H9 (cell line): ENCODE measurements around the gene RBSN. TPM values are rescaled to one million over a fixed set of nuclear protein-coding genes. Genes with fewer than 3 reads are reported as not detected.
"Not testable (repeated sequence)": the region's sequence is repeated elsewhere in the genome, so short reads cannot be mapped to it uniquely, and the experiment has no call there.

Source experiments
- DNase-seq: peaks from one replicate; pipeline ENCODE4 v3.0.0-alpha.2; 2017
- H2AFZ ChIP-seq: one replicate; pipeline ENCODE4 v1.6.1; 2013; ENCODE audit warnings: mild to moderate bottlenecking, low read length, control low read depth, moderate library complexity
- H2AK5ac ChIP-seq: 2 replicates; pipeline ENCODE4 v1.6.1; 2013; ENCODE audit warnings: low read length, control low read depth, mixed read lengths; ENCODE audit not compliant: insufficient read length
- H2BK120ac ChIP-seq: one replicate; pipeline ENCODE4 v1.6.1; 2013; ENCODE audit warnings: low read depth, mild to moderate bottlenecking, low read length, control low read depth, inconsistent platforms; ENCODE audit not compliant: poor library complexity, severe bottlenecking
- H2BK12ac ChIP-seq: 2 replicates; pipeline ENCODE4 v1.6.1; 2013; ENCODE audit warnings: low read length, control low read depth, mixed read lengths, low read depth; ENCODE audit not compliant: insufficient read length
- H2BK15ac ChIP-seq: 2 replicates; pipeline ENCODE4 v1.6.1; 2013; ENCODE audit warnings: low read depth, low read length, control low read depth
- H2BK20ac ChIP-seq: one replicate; pipeline ENCODE4 v1.6.1; 2013; ENCODE audit warnings: low read depth, mild to moderate bottlenecking, low read length, control low read depth, inconsistent platforms; ENCODE audit not compliant: poor library complexity, severe bottlenecking
- H2BK5ac ChIP-seq: 2 replicates; pipeline ENCODE4 v1.6.1; 2013; ENCODE audit warnings: low read length, control low read depth, mixed read lengths; ENCODE audit not compliant: insufficient read length
- H3K14ac ChIP-seq: 2 replicates; pipeline ENCODE4 v1.6.1; 2013; ENCODE audit warnings: low read length, control low read depth; ENCODE audit not compliant: insufficient read depth
- H3K18ac ChIP-seq: 2 replicates; pipeline ENCODE4 v1.6.1; 2013; ENCODE audit warnings: low read depth, mild to moderate bottlenecking, mixed read lengths, low read length, control low read depth; ENCODE audit not compliant: insufficient read length
- H3K23ac ChIP-seq: 2 replicates; pipeline ENCODE4 v1.6.1; 2013; ENCODE audit warnings: low read length, control low read depth, mixed read lengths, low read depth; ENCODE audit not compliant: insufficient read length
- H3K23me2 ChIP-seq: 2 replicates; pipeline ENCODE4 v1.6.1; 2013; ENCODE audit warnings: low read depth, mild to moderate bottlenecking, mixed read lengths, low read length, control low read depth; ENCODE audit not compliant: insufficient read length, poor library complexity, severe bottlenecking
- H3K27ac ChIP-seq: 2 replicates; pipeline ENCODE4 v1.5.1; 2013; ENCODE audit warnings: low read length, control low read depth, mixed read lengths, low read depth; ENCODE audit not compliant: insufficient read length
- H3K27me3 ChIP-seq: 2 replicates; pipeline ENCODE4 v1.6.1; 2013; ENCODE audit warnings: low read length, control low read depth, inconsistent platforms; ENCODE audit not compliant: insufficient read depth
- H3K4ac ChIP-seq: 2 replicates; pipeline ENCODE4 v1.6.1; 2013; ENCODE audit warnings: low read depth, mild to moderate bottlenecking, control low read depth, inconsistent platforms, low read length, moderate library complexity
- H3K4me1 ChIP-seq: 2 replicates; pipeline ENCODE4 v1.6.1; 2013; ENCODE audit warnings: low read length, control low read depth, inconsistent platforms; ENCODE audit not compliant: insufficient read depth
- H3K4me2 ChIP-seq: 2 replicates; pipeline ENCODE4 v1.6.1; 2013; ENCODE audit warnings: low read length, control low read depth, mixed read lengths; ENCODE audit not compliant: insufficient read length, insufficient read depth
- H3K56ac ChIP-seq: 2 replicates; pipeline ENCODE4 v1.6.1; 2013; ENCODE audit warnings: low read depth, mild to moderate bottlenecking, mixed read lengths, low read length, control low read depth; ENCODE audit not compliant: insufficient read length
- H3K79me1 ChIP-seq: 2 replicates; pipeline ENCODE4 v1.6.1; 2013; ENCODE audit warnings: low read depth, mild to moderate bottlenecking, moderate library complexity, low read length, control low read depth, inconsistent platforms; ENCODE audit not compliant: insufficient read depth, poor library complexity, severe bottlenecking
- H3K79me2 ChIP-seq: 2 replicates; pipeline ENCODE4 v1.6.1; 2013; ENCODE audit warnings: low read length, control low read depth, inconsistent platforms; ENCODE audit not compliant: insufficient read depth
- H3K9ac ChIP-seq: 2 replicates; pipeline ENCODE4 v1.6.1; 2013; ENCODE audit warnings: low read length, control low read depth, mixed read lengths; ENCODE audit not compliant: insufficient read length; ENCODE audit errors: extremely low read depth
- H3K9me3 ChIP-seq: one replicate; pipeline ENCODE4 v1.6.1; 2013; ENCODE audit warnings: low read depth, low read length, inconsistent platforms; ENCODE audit not compliant: control insufficient read depth
- H3T11ph ChIP-seq: one replicate; pipeline ENCODE4 v1.6.1; 2013; ENCODE audit warnings: mild to moderate bottlenecking, low read length, control low read depth, inconsistent platforms
- H4K20me1 ChIP-seq: one replicate; pipeline ENCODE4 v1.6.1; 2013; ENCODE audit not compliant: control insufficient read depth, insufficient read length, insufficient read depth
- H4K5ac ChIP-seq: 2 replicates; pipeline ENCODE4 v1.6.1; 2013; ENCODE audit warnings: low read depth, mild to moderate bottlenecking, mixed read lengths, low read length, control low read depth; ENCODE audit not compliant: insufficient read length
- H4K8ac ChIP-seq: replicated peaks from 2 replicates; pipeline ENCODE4 v1.6.1; 2013; ENCODE audit warnings: low read length, control low read depth, mixed read lengths, low read depth; ENCODE audit not compliant: insufficient read length
- H4K91ac ChIP-seq: 2 replicates; pipeline ENCODE4 v1.6.1; 2013; ENCODE audit warnings: low read depth, mild to moderate bottlenecking, moderate library complexity, mixed read lengths, low read length, control low read depth; ENCODE audit not compliant: insufficient read length
- H3K27ac Mint-ChIP-seq, 3 experiments: 2 replicates in 2 of 3; 3 replicates in 1 of 3; pipeline ENCODE4 v1.8.0; 2020 to 2021; ENCODE audit warnings: mixed read lengths in 3 of 3, mild to moderate bottlenecking in 1 of 3, moderate library complexity in 1 of 3
- H3K27me3 Mint-ChIP-seq: 2 replicates; pipeline ENCODE4 v1.8.0; 2021; ENCODE audit warnings: low read depth, mild to moderate bottlenecking, moderate library complexity, mixed read lengths
- H3K36me3 Mint-ChIP-seq, 3 experiments: 2 replicates in 2 of 3; 3 replicates in 1 of 3; pipeline ENCODE4 v1.8.0; 2020 to 2021; ENCODE audit warnings: low read depth in 3 of 3, mixed read lengths in 3 of 3; ENCODE audit not compliant: insufficient read depth in 1 of 3
- H3K4me1 Mint-ChIP-seq, 2 experiments: 2 replicates each; pipeline ENCODE4 v1.8.0; 2020; ENCODE audit warnings: mixed read lengths in 2 of 2
- H3K4me3 Mint-ChIP-seq, 2 experiments: 2 replicates in 1 of 2; 3 replicates in 1 of 2; pipeline ENCODE4 v1.8.0; 2020 to 2021; ENCODE audit warnings: mild to moderate bottlenecking in 2 of 2, mixed read lengths in 2 of 2, moderate library complexity in 1 of 2
- H3K9me3 Mint-ChIP-seq, 2 experiments: 2 replicates in 1 of 2; 3 replicates in 1 of 2; pipeline ENCODE4 v1.8.0; 2020; ENCODE audit warnings: mild to moderate bottlenecking in 2 of 2, mixed read lengths in 2 of 2, moderate library complexity in 1 of 2
- WGBS: extraction: QIAGEN DNeasy Blood & Tissue Kit; methylation state at CpG from one replicate; pipeline ENCODE4 v1.1.7; 2013; ENCODE audit warnings: missing lambda C conversion rate, low lambda C conversion rate, mixed read lengths; ENCODE audit not compliant: insufficient read length; ENCODE audit errors: extremely low coverage; 5-methylcytosine and 5-hydroxymethylcytosine counted together
- total RNA-seq: library from RNA; stranded (reverse); gene quantifications from 2 replicates; pipeline ENCODE4 v1.2.1, GENCODE V29; 2021

Gene RBSN
- total RNA-seq, 1 experiment from 2014 or later = 16.0 TPM

- not testable (repeated sequence) for H2BK15ac ChIP-seq, H2AFZ ChIP-seq, H3K27me3 ChIP-seq, DNase-seq, H2AK5ac ChIP-seq, H4K91ac ChIP-seq, H4K5ac ChIP-seq, H2BK120ac ChIP-seq, H3K4me1 Mint-ChIP-seq, H4K8ac ChIP-seq, H3K14ac ChIP-seq, H4K20me1 ChIP-seq, H3K23me2 ChIP-seq, H3K23ac ChIP-seq, H3K27ac ChIP-seq, H2BK12ac ChIP-seq, H3K9ac ChIP-seq, H3K4me2 ChIP-seq, H3K36me3 Mint-ChIP-seq, H3K4me1 ChIP-seq, H3K9me3 Mint-ChIP-seq, H2BK20ac ChIP-seq, H2BK5ac ChIP-seq, H3T11ph ChIP-seq, H3K4me3 Mint-ChIP-seq, H3K56ac ChIP-seq, H3K79me2 ChIP-seq, H3K79me1 ChIP-seq, H3K18ac ChIP-seq, H3K9me3 ChIP-seq, H3K4ac ChIP-seq, H3K27ac Mint-ChIP-seq
- WGBS = no CpG with 5 or more reads among the region's 2 CpGs
- peaks cover 12% of the 10 kb centered on the region for H3K27me3 Mint-ChIP-seq
These were observed 28.0 kb upstream of the RBSN start for GRCh38 chr3:15126975-15127374.
